DOHH2 (cell line): ENCODE data around the gene BTF3L4.

Source experiments
- H3F3A ChIP-seq: fragments of 200-600 bp; sonication (generic), shearing (Covaris generic); 2 replicates; pipeline ENCODE4 v1.6.0; 2016; ENCODE audit warnings: antibody characterized with exemption, mild to moderate bottlenecking; ENCODE audit not compliant: control insufficient read depth, insufficient read depth
- H3K27ac ChIP-seq: fragments of 200-600 bp; sonication (generic); 2 replicates; pipeline ENCODE4 v1.5.1; 2014; ENCODE audit warnings: low read depth, mild to moderate bottlenecking, low read length, moderate library complexity
- H3K27me3 ChIP-seq: fragments of 200-600 bp; sonication (generic); 2 replicates; pipeline ENCODE4 v1.6.1; 2014; ENCODE audit warnings: mild to moderate bottlenecking, low read length, mixed read lengths; ENCODE audit not compliant: control insufficient read depth
- H3K36me3 ChIP-seq: fragments of 200-600 bp; sonication (generic); 2 replicates; pipeline ENCODE4 v1.6.1; 2014; ENCODE audit warnings: mild to moderate bottlenecking, low read length, moderate library complexity, mixed read lengths; ENCODE audit not compliant: control insufficient read depth
- H3K4me1 ChIP-seq: fragments of 200-600 bp; sonication (generic); 2 replicates; pipeline ENCODE4 v1.6.1; 2014; ENCODE audit warnings: mild to moderate bottlenecking, low read length, mixed read lengths; ENCODE audit not compliant: control insufficient read depth
- H3K4me2 ChIP-seq: fragments of 200-600 bp; sonication (generic); 2 replicates; pipeline ENCODE4 v1.6.0; 2014; ENCODE audit warnings: mild to moderate bottlenecking, low read length, moderate library complexity
- H3K4me3 ChIP-seq: fragments of 200-600 bp; sonication (generic); 2 replicates; pipeline ENCODE4 v1.5.1; 2014; ENCODE audit warnings: mild to moderate bottlenecking, low read length, mixed read lengths
- H3K79me2 ChIP-seq: fragments of 200-600 bp; sonication (generic); 2 replicates; pipeline ENCODE4 v1.6.1; 2014; ENCODE audit warnings: mild to moderate bottlenecking, low read length, mixed read lengths; ENCODE audit not compliant: control insufficient read depth
- H3K9me2 ChIP-seq: fragments of 200-600 bp; sonication (generic); replicated peaks from 2 replicates; pipeline ENCODE4 v1.6.1; 2014; ENCODE audit warnings: mild to moderate bottlenecking, low read length, mixed read lengths; ENCODE audit not compliant: control insufficient read depth
- H3K9me3 ChIP-seq: fragments of 200-600 bp; sonication (generic); 2 replicates; pipeline ENCODE4 v1.6.1; 2014; ENCODE audit warnings: antibody characterized with exemption, low read length, mixed read lengths; ENCODE audit not compliant: control insufficient read depth, insufficient read depth
- H4K20me1 ChIP-seq: fragments of 200-600 bp; sonication (generic); 2 replicates; pipeline ENCODE4 v1.6.0; 2014; ENCODE audit warnings: low read depth, mild to moderate bottlenecking, antibody characterized with exemption, low read length, moderate library complexity; ENCODE audit not compliant: control insufficient read depth, insufficient read depth
- EZH2phosphoT487 ChIP-seq: fragments of 200-600 bp; sonication (generic); IDR thresholded peaks from 2 replicates; pipeline ENCODE4 v1.6.1; 2017; ENCODE audit warnings: borderline replicate concordance, mild to moderate bottlenecking, antibody characterized with exemption, low read length, moderate library complexity, mixed read lengths
- TF ChIP-seq, protein P1 (sequence below): fragments of 200-600 bp; sonication (generic); IDR thresholded peaks from one replicate; pipeline ENCODE4 v1.5.1; 2014; ENCODE audit warnings: antibody characterized with exemption, mild to moderate bottlenecking, low read depth, low read length; ENCODE audit not compliant: poor library complexity, severe bottlenecking

The BTF3L4 gene

DNA sequence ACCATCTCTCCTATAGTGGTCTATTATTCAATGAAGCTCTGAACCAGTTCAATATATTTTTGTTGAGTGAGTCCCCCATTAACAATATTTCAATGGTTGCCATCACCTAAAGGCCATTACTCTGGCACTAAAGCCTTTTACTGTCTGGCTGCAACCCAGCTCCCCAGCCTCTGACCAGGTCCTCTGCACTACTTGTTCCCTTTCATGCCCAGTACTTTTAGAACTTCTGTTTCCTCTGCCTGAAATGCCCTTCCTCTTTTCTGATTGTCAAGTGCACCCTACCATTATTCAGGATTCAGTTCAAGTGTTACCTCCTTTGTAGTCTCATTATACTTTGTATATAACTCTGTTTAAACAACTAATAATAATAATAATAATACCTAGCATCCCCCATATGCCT is 55.4 kb downstream of the BTF3L4 start:
- Histone ChIP-seq H3K27ac (no peak overlapping the region), H3K79me2 (no peaks in the 10 kb centered on the region), H3F3A (no peaks in the 10 kb centered on the region), H4K20me1 (no peaks in the 10 kb centered on the region), H3K4me1 (no peaks in the 10 kb centered on the region), H3K36me3 (no peaks in the 10 kb centered on the region), H3K9me3 (no peaks in the 10 kb centered on the region), H3K4me3 (no peak overlapping the region), H3K9me2 (no peaks in the 10 kb centered on the region), H3K27me3 (peaks cover 9% of the 10 kb centered on the region; the same call in 1 of the 2 replicates), H3K4me2 (no peak overlapping the region)
- TF ChIP-seq, protein P1, sequence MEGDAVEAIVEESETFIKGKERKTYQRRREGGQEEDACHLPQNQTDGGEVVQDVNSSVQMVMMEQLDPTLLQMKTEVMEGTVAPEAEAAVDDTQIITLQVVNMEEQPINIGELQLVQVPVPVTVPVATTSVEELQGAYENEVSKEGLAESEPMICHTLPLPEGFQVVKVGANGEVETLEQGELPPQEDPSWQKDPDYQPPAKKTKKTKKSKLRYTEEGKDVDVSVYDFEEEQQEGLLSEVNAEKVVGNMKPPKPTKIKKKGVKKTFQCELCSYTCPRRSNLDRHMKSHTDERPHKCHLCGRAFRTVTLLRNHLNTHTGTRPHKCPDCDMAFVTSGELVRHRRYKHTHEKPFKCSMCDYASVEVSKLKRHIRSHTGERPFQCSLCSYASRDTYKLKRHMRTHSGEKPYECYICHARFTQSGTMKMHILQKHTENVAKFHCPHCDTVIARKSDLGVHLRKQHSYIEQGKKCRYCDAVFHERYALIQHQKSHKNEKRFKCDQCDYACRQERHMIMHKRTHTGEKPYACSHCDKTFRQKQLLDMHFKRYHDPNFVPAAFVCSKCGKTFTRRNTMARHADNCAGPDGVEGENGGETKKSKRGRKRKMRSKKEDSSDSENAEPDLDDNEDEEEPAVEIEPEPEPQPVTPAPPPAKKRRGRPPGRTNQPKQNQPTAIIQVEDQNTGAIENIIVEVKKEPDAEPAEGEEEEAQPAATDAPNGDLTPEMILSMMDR, result no peak
- TF ChIP-seq EZH2phosphoT487, result no peak

DNA sequence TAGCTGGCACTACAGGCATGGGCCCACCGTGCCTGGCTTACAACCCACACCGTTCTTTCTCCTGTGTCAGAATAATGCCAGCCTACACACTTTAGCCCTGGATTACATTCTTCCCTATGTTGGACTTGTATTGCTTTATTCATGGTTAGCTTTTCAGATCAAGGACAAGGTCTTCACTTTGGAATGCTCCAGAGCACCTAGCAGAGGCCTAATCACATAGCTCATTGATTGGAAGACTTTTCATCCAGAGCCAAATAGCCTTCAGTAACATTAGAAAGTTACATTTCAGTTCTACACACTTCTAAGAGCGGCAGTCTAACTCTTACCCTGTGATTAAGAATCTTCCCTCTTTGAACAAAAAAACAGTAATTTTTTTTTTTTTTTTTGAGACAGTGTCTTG is 56.4 kb downstream of the BTF3L4 start:
- Histone ChIP-seq H3K27me3 (peaks cover 9% of the 10 kb centered on the region; the same call in 1 of the 2 replicates), H3K36me3 (no peaks in the 10 kb centered on the region), H3K27ac (no peak overlapping the region), H3K9me2 (no peaks in the 10 kb centered on the region), H3F3A (no peaks in the 10 kb centered on the region), H3K4me3 (no peak overlapping the region), H4K20me1 (no peaks in the 10 kb centered on the region), H3K4me1 (no peaks in the 10 kb centered on the region), H3K4me2 (no peak overlapping the region), H3K79me2 (no peaks in the 10 kb centered on the region), H3K9me3 (no peaks in the 10 kb centered on the region)
- TF ChIP-seq, protein P1, result no peak
- no peak for TF ChIP-seq EZH2phosphoT487

DNA sequence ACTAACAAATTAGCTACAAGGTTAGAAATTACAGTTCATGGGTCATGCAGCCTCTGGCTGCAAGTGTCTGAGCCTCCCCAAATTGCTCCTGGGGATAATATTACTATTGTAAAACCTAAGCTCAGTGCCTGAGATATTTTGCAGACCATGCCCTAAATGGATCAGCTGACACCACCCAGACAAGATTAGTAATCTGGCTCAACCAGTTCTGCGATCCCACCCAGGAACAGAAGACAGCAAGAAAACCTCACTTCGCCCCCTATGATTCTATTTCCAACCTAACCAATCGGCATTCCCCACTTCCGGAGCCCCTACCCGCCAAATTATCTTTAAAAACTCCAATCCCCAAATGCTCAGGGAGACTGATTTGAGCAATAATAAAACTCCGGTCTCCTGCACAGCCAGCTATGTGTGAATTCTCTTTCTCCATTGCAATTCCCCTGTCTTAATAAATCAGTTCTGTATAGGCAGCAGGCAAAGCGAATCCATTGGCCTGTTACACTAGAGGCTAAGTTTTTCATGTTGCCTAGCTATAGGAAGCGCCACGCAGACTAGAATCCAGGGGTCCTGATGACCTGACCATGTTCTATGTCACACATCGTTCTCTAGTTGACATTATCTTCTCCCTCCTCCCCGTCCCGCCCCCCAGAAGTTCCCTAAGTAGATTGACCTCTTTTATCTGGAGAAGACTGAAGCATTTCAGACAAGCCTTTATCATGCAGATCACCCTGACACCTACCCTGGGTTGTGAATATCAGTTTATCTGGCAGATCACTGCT is 63.4 kb downstream of the BTF3L4 start:
- no peaks in the 10 kb centered on the region for H3K9me2 ChIP-seq
- peaks cover 9% of the 10 kb centered on the region; the same call in 1 of the 2 replicates for H3K27me3 ChIP-seq
- no peak overlapping the region for H3K4me2 ChIP-seq
- H4K20me1 ChIP-seq, result no peaks in the 10 kb centered on the region
- no peaks in the 10 kb centered on the region for H3K4me1 ChIP-seq
- H3K27ac ChIP-seq, result no peak overlapping the region
- H3F3A ChIP-seq, result no peaks in the 10 kb centered on the region
- H3K36me3 ChIP-seq, result no peaks in the 10 kb centered on the region
- no peaks in the 10 kb centered on the region for H3K9me3 ChIP-seq
- H3K4me3 ChIP-seq, result no peak overlapping the region
- H3K79me2 ChIP-seq, result no peaks in the 10 kb centered on the region
- TF ChIP-seq, protein P1, result no peak
- no peak for TF ChIP-seq EZH2phosphoT487
